ENCODE results near the gene CADPS2. TPM values are rescaled to one million over a fixed set of nuclear protein-coding genes. Genes with fewer than 3 reads are reported as not detected.

Gene CADPS2
- total and polyA plus RNA-seq, 2 donors (not counting 3 experiments of a cell fraction or from before 2014, with no cell fraction given): 9.5 to 22.6 TPM

- H3K79me2 ChIP-seq (ENCODE audit: control insufficient read depth, insufficient read depth, low read length): no peaks in the 10 kb centered on the region
- no peaks in the 10 kb centered on the region for H3K36me3 ChIP-seq (ENCODE audit: control insufficient read depth in 2 of 2, extremely low read depth in 1 of 2, insufficient read depth in 2 of 2, low read length in 2 of 2)
- H3K4me1 ChIP-seq (ENCODE audit: control insufficient read depth, extremely low read depth, insufficient read depth, low read length): no peaks in the 10 kb centered on the region
- no peaks in the 10 kb centered on the region for H3K9me1 ChIP-seq (replicated peaks; ENCODE audit: control insufficient read depth, extremely low read depth, insufficient read depth, low read length)
- H3K9me3 ChIP-seq (replicated peaks; ENCODE audit: control insufficient read depth, insufficient read depth, low read length): no peaks in the 10 kb centered on the region
- no peak overlapping the region for H2AFZ ChIP-seq (ENCODE audit: low read depth, low read length)
- H3K4me3 ChIP-seq (replicated peaks in 1 of 3; ENCODE audit: insufficient read depth in 1 of 3, low read depth in 1 of 3, low read length in 3 of 3): no peak overlapping the region
- no peak overlapping the region for H3K27ac ChIP-seq (ENCODE audit: insufficient read depth, low read depth, low read length)
- no peak for FAIRE-seq
- no peaks in the 10 kb centered on the region for H4K20me1 ChIP-seq (replicated peaks; ENCODE audit: control insufficient read depth, extremely low read depth, insufficient read depth, low read length)
- DNase-seq (ENCODE audit: low read depth, low spot score): no peak
- ChIA-PET POLR2A (no interaction called here), CTCF (no interaction called here)
- H3K27me3 ChIP-seq (ENCODE audit: control insufficient read depth in 2 of 2, insufficient read depth in 2 of 2, low read length in 2 of 2): no peaks in the 10 kb centered on the region
- intact Hi-C loops (cut with micrococcal nuclease) (no loop called here), dilution Hi-C loops (cut with MboI; ENCODE audit: extremely low pct_ligation_motif_present, low sequenced_read_pairs) (no loop called here)
- no peak for TF ChIP-seq EZH2 (IDR thresholded peaks at IDR 0.05; ENCODE audit: borderline replicate concordance, low read depth, low read length, severe bottlenecking)
- no peak for TF ChIP-seq POLR2AphosphoS5 (IDR thresholded peaks at IDR 0.05; ENCODE audit: insufficient read depth, low read depth, low read length)
- no peak for TF ChIP-seq MAX (IDR thresholded peaks at IDR 0.05; ENCODE audit: insufficient read depth, insufficient read length)
- no peak for TF ChIP-seq CTCF (IDR thresholded peaks at IDR 0.05; ENCODE audit: extremely low read depth in 1 of 2, insufficient read depth in 1 of 2, low read depth in 1 of 2, low read length in 2 of 2)
- no peak for TF ChIP-seq POLR2A (IDR thresholded peaks at IDR 0.05; ENCODE audit: low read depth, low read length)
- TF ChIP-seq FOS (IDR thresholded peaks at IDR 0.05; ENCODE audit: borderline replicate concordance, insufficient read depth, low read length): no peak
- no peak for TF ChIP-seq GATA2 (IDR thresholded peaks at IDR 0.05; ENCODE audit: insufficient read depth, insufficient read length, low read depth, low read length)
- TF ChIP-seq MYC (IDR thresholded peaks at IDR 0.05; ENCODE audit: low read depth, low read length): no peak
- no peak for TF ChIP-seq JUN (IDR thresholded peaks at IDR 0.05; ENCODE audit: borderline replicate concordance, insufficient read depth, insufficient read length, low read depth)
- no peak overlapping the region for H3K9ac ChIP-seq (replicated peaks; ENCODE audit: extremely low read depth, insufficient read depth, low read length)
- no TSS peak for BruUV-seq (replicated peaks)
- no peak overlapping the region for H3K4me2 ChIP-seq (ENCODE audit: insufficient read depth, low read length)
These were observed 282.0 kb downstream of the CADPS2 start for GRCh38 chr7:122604251-122604650.
